GM21825 (cell line): ENCODE results near the gene PPIF.

Experiments used
- ATAC-seq: cut with Tn5 transposase; IDR thresholded peaks from one replicate; pipeline ENCODE4 v1.9.1; 2021; ENCODE audit warnings: mild to moderate bottlenecking, moderate library complexity; ENCODE audit not compliant: unreplicated experiment

The PPIF gene

GRCh38 chr10:79347894-79348639 lies 798 bp downstream of the PPIF start:
- ATAC-seq: peak; percentile 66

GRCh38 chr10:79348640-79348988 lies 1.3 kb downstream of the PPIF start:
- ATAC-seq: no peak

- no peak for ATAC-seq
Observed at GRCh38 chr10:79349072-79349491, 1.8 kb downstream of the PPIF start.

GRCh38 chr10:79349766-79350406 lies 2.6 kb downstream of the PPIF start:
- no peak for ATAC-seq

GRCh38 chr10:79350407-79351154 lies 3.3 kb downstream of the PPIF start:
- no peak for ATAC-seq

- no peak for ATAC-seq
Observed at GRCh38 chr10:79351332-79351731, 4.1 kb downstream of the PPIF start.

GRCh38 chr10:79352035-79352877 lies 5.0 kb downstream of the PPIF start:
- no peak for ATAC-seq

- no peak for ATAC-seq
Observed at GRCh38 chr10:79353000-79353406, 5.7 kb downstream of the PPIF start.

GRCh38 chr10:79353726-79354125 lies 6.5 kb downstream of the PPIF start:
- no peak for ATAC-seq

- ATAC-seq: no peak
Observed at GRCh38 chr10:79354141-79354540, 6.9 kb downstream of the PPIF start.

GRCh38 chr10:79354615-79355014 lies 7.3 kb downstream of the PPIF start:
- ATAC-seq: no peak

GRCh38 chr10:79355420-79356017 lies 8.2 kb downstream of the PPIF start:
- ATAC-seq: no peak

GRCh38 chr10:79356104-79356503 lies 8.8 kb downstream of the PPIF start:
- ATAC-seq: no peak

GRCh38 chr10:79357180-79357579 lies 9.9 kb downstream of the PPIF start:
- ATAC-seq: no peak

GRCh38 chr10:79358811-79359210 lies 11.5 kb downstream of the PPIF start:
- no peak for ATAC-seq

GRCh38 chr10:79359816-79360498 lies 12.7 kb downstream of the PPIF start:
- no peak for ATAC-seq

GRCh38 chr10:79360499-79361342 lies 13.5 kb downstream of the PPIF start:
- ATAC-seq: no peak

- ATAC-seq: no peak
Observed at GRCh38 chr10:79361726-79362397, 14.6 kb downstream of the PPIF start.
